Hypothalamus (tissue), 51 donors: ENCODE data around the gene NUP133.
"Not testable (repeated sequence)": the region's sequence is repeated elsewhere in the genome, so short reads cannot be mapped to it uniquely, and the experiment has no call there.

Experiments used
- DNase-seq, 51 donors: peaks; one replicate each; lab custom pipeline; 2025; lab: John Stamatoyannopoulos, UW

The NUP133 gene

DNA sequence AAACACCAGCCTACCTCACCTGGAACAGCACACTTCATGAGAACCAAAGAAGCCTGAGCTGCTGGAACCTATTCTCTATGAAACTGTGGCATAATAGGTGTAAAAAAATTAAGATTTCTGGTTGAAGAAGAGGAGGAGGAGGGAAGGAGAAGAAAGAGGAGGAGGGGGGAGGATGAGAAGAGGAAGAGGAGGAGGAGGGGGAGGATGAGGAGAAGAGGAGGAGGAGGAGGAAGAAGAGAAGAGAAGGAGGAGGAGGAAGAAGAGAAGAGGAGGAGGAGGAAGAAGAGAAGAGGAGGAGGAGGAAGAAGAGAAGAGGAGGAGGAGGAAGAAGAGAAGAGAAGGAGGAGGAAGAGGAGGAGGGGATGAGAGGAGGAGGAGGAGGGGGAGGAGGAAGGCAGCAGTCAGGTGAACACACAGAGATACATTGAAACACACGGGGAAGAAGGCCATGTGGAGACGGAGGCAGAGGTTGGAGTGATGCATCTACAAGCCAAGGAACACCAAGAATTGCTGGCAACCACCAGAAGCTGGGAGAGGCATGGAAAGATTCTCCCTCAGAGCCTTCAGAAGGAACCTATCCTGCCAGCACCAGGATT is 82.5 kb downstream of the NUP133 start:
- no peak for DNase-seq

GRCh38 chr1:229420765-229421164 is 87.4 kb downstream of the NUP133 start:
- no peak for DNase-seq

GRCh38 chr1:229420224-229420623 is 87.9 kb downstream of the NUP133 start:
- DNase-seq: no peak

DNA sequence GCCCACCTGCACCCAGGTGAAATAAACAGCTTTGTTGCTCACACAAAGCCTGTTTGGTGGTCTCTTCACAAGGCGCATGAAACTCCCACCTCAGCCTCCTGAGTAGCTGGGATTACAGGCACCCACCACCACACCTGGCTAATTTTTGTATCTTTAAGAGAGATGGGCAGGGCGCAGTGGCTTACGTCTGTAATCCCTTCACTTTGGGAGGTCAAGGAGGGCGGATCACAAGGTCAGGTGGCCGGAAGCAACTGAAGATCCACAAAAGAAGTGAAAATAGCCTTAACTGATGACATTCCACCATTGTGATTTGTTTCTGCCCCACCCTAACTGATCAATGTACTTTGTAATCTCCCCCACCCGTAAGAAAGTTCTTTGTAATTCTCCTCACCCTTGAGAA is 89.6 kb downstream of the NUP133 start:
- not testable (repeated sequence) for DNase-seq

DNA sequence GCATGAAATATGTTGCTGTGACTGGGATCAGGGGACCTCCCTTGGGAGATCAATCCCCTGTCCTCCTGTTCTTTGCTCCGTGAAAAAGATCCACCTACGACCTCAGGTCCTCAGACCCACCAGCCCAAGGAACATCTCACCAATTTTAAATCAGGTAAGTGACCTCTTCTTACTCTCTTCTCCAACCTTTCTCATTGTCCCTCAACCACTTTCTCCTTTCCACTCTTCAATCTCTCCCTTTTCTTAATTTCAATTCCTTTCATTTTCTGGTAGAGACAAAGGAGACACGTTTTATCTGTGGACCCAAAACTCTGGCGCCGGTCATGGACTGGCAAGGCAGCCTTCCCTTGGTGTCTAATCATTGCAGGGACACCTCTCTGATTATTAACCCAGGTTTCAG is 95.3 kb downstream of the NUP133 start:
- DNase-seq: not testable (repeated sequence)

- no peak for DNase-seq
These were observed 96.1 kb downstream of the NUP133 start for GRCh38 chr1:229412056-229412455.

DNA sequence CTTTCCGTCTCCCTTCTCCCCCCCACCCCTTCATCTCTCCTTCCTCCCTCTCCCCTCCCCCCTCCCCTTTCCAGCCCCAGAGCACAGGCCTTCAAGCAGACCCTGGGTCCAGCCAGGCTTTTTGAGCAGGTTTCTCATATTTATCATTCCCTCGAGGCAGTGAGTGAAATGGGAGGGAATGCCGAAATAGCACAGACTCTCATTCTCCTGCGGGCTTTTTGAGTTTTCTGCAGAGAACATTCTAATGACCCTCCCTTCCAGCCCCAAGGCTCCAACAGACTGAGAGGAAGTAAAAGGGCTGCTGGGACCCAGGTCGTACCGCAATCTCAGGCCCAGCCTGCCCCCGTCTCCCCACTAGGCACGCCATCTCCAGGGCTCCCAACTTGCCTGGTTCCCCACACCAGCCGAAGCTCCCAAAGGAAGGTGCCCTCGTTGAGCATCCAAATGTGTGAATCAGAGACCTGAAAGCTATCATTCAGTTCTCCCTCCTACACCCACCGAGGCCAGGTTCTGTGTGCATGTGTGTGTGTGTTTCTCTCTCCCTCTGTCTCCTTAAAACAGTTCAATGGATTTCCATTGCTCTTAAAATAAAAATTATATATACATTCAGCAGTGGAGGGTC is 96.6 kb downstream of the NUP133 start:
- no peak for DNase-seq

- DNase-seq: peak in 31 of 51 donors; percentile 12 to 79 (median 43)
These were observed 97.3 kb downstream of the NUP133 start for GRCh38 chr1:229410692-229411433.

DNA sequence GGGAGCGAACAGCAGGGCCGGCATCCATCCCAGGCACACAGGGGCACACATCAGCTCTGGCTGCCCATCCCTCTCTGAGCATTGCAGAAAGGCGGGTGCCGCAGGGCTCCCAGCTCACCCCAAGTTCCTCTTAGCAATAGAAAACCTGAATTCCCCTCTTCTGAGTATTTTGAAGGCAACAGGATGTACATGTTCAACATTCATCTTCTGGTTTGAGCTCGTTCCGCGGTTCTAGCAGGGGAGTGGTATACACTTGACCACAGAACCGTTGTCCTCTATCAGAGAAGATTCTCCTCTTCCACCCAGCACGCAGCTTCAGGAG is 97.8 kb downstream of the NUP133 start:
- DNase-seq: peak in 1 of 51 donors; percentile 50

GRCh38 chr1:229409616-229410369 is 98.3 kb downstream of the NUP133 start:
- DNase-seq: no peak

GRCh38 chr1:229408458-229409037 is 99.6 kb downstream of the NUP133 start:
- peak in 1 of 51 donors; percentile 51 for DNase-seq

DNA sequence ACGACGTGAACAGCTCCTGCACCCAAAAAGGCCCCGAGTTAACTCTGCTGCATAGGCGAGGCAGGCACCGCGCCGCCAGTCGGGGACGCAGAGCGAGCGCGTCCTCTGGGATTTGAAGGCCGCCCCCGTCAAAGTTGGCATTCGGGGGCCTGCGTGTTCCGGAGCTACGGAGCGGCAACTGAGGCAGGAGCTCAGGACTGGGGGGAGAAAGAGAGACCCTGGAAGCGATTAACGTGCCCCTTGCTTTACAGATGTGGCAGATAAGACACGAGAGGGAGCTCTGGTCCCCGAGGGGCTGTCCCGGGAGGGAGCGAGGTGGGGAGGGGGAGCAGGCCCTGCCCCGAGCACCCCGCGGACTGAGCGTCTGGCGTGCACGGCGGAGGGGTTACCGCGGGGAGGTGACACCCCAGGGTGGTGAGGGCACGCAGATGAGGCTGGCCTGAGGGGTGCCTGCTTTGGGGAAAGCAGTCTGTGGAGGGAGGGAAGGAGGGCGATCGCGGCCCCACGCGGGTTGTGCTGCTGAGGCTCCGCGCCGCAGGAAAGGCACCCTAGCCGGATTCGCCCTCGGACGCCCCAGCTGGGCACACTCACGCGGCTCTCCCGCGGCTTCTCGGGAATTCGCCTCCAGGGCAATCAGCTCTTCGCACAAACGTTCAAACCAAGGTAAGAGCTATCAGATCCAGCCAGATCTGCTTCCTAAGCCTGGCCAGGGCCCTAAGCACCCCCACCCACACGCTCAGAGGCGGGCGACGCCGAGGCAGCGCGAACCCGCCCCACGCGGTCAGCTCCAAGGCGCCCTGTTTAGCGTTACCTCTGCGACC is 100.7 kb downstream of the NUP133 start:
- DNase-seq: peak in 1 of 51 donors; percentile 12

GRCh38 chr1:229406798-229407197 is 101.3 kb downstream of the NUP133 start:
- no peak for DNase-seq

- no peak for DNase-seq
These were observed 104.6 kb downstream of the NUP133 start for GRCh38 chr1:229403573-229403972.

- no peak for DNase-seq
These were observed 105.1 kb downstream of the NUP133 start for GRCh38 chr1:229402993-229403392.

- not testable (repeated sequence) for DNase-seq
These were observed 105.8 kb downstream of the NUP133 start for GRCh38 chr1:229402329-229402728.

GRCh38 chr1:229397762-229398161 is 110.4 kb downstream of the NUP133 start:
- DNase-seq: no peak

DNA sequence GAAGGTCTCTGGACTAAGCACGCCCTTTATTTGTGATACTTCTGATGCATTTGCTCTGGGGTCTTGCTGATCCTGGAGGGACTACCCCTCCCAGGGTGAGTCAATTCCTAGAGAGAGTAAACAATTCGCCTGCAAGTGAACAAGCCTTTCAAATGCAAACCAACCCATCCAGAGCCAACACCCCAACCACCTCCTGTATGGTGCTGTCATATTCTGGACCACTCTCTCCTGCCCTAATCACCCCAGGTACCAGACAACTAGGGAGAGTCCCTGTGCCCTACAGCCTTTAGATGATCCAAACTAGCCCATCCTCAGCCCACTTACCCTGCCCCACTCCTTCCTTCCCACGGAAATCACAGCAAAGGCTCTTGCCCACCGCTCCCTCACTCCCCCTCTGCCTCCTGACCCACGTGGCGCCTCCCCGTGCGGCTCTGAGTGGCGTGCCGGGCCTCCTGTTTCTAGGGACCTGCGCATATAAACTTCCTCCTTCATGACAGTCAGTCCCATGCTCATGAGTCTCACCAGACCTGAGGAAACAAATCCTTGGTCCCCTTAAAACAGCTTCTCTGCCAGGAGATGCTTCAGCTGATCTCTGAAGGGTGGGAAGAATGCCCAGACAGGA is 111.4 kb downstream of the NUP133 start:
- no peak for DNase-seq

- DNase-seq: not testable (repeated sequence)
These were observed 113.6 kb downstream of the NUP133 start for GRCh38 chr1:229394517-229394916.

GRCh38 chr1:229392936-229393335 is 115.2 kb downstream of the NUP133 start:
- DNase-seq: no peak
